AG04450 (cell line): ENCODE data around the gene CCNJL. TPM values are rescaled to one million over a fixed set of nuclear protein-coding genes. Genes with fewer than 3 reads are reported as not detected.

Source experiments
- CTCF ChIA-PET: fragments of 300-600, 350-600 bp; formaldehyde crosslinking; extraction: SDS; loops from one replicate; lab custom pipeline; 2022; ENCODE audit warnings: antibody characterized with exemption, inconsistent platforms; lab: Charles Lee
- POLR2A ChIA-PET: fragments of 350-600 bp; formaldehyde crosslinking; extraction: SDS; loops from one replicate; lab custom pipeline; 2021; ENCODE audit warnings: antibody characterized with exemption, inconsistent platforms; lab: Yijun Ruan, JAX
- DNase-seq: peaks from one replicate; pipeline ENCODE4 v3.0.0-alpha.2; 2011; ENCODE audit warnings: low read depth, low spot score
- H3K27ac ChIP-seq: one replicate; pipeline ENCODE4 v1.5.1; 2012; ENCODE audit warnings: low read depth, low read length, control low read depth
- H3K27me3 ChIP-seq: one replicate; pipeline ENCODE4 v1.6.0; 2012; ENCODE audit warnings: low read length; ENCODE audit not compliant: control insufficient read depth, insufficient read depth
- H3K4me3 ChIP-seq: 2 replicates; pipeline ENCODE4 v1.5.1; 2011; ENCODE audit warnings: mild to moderate bottlenecking, low read depth, low read length, control low read depth
- H3K9me3 ChIP-seq: 2 replicates; pipeline ENCODE4 v1.5.1; 2012; ENCODE audit warnings: low read length; ENCODE audit not compliant: control insufficient read depth, insufficient read depth
- CTCF ChIP-seq: IDR thresholded peaks from 2 replicates; pipeline ENCODE4 v1.5.1; 2011; ENCODE audit warnings: low read depth, low read length, control low read depth, inconsistent platforms
- polyA plus RNA-seq: library from polyadenylated mRNA; depleted of rRNA; stranded (reverse); fragments of >200 nt; gene quantifications from 2 replicates; pipeline ENCODE4 v1.2.3, GENCODE V29; 2011

CCNJL gene
- polyA plus RNA-seq, 1 experiment: 3.8 TPM

GRCh38 chr5:160254706-160255105 is 57.7 kb downstream of the CCNJL start:
- CTCF ChIA-PET: no interaction called here
- POLR2A ChIA-PET: interaction anchor here (0.6 to 1.1 kb wide), 3 partner anchors 146 to 1233 kb away, joined by 4 to 7 read pairs (median 5); no protein-coding TSS in a partner anchor
- no peak for DNase-seq
- no peak for TF ChIP-seq CTCF
- no peak overlapping the region for H3K27ac ChIP-seq
- H3K27me3 ChIP-seq: no peaks in the 10 kb centered on the region
- H3K4me3 ChIP-seq: no peak overlapping the region
- H3K9me3 ChIP-seq: no peaks in the 10 kb centered on the region

DNA sequence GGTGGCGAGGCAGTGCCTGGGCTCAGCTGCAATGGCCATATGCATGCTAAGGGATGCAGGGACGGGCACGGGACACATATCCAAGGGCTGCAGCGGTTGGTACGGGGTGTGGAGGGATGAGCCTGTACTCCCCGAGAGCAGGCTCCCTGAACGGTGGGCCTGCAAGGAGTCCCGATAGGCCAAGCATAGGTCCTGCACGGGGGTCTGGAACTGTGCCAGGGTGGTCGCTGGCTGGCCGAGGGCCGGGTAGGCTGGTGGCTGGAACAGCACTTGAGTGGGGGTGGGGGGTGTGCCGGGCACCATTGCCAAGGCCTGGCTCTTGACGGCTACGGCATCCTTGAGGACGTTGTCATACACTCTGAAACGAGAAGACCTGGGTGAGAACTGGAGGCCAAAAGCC is 58.9 kb downstream of the CCNJL start:
- DNase-seq: no peak
- no peak for TF ChIP-seq CTCF
- Histone ChIP-seq H3K27ac (no peak overlapping the region), H3K9me3 (no peaks in the 10 kb centered on the region), H3K27me3 (no peaks in the 10 kb centered on the region), H3K4me3 (no peak overlapping the region)
- ChIA-PET POLR2A (no interaction called here), CTCF (no interaction called here)

- CTCF ChIA-PET: no interaction called here
- POLR2A ChIA-PET: no interaction called here
- Histone ChIP-seq H3K27me3 (no peaks in the 10 kb centered on the region), H3K4me3 (no peak overlapping the region), H3K9me3 (no peaks in the 10 kb centered on the region), H3K27ac (no peak overlapping the region)
- no peak for DNase-seq
- no peak for TF ChIP-seq CTCF
Observed at GRCh38 chr5:160252916-160253315, 59.4 kb downstream of the CCNJL start.

GRCh38 chr5:160251406-160252155 is 60.8 kb downstream of the CCNJL start:
- DNase-seq: no peak
- H3K27me3 ChIP-seq: no peaks in the 10 kb centered on the region
- ChIA-PET POLR2A (no interaction called here), CTCF (no interaction called here)
- H3K4me3 ChIP-seq: no peak overlapping the region
- H3K27ac ChIP-seq: no peak overlapping the region
- no peak for TF ChIP-seq CTCF
- no peaks in the 10 kb centered on the region for H3K9me3 ChIP-seq

DNA sequence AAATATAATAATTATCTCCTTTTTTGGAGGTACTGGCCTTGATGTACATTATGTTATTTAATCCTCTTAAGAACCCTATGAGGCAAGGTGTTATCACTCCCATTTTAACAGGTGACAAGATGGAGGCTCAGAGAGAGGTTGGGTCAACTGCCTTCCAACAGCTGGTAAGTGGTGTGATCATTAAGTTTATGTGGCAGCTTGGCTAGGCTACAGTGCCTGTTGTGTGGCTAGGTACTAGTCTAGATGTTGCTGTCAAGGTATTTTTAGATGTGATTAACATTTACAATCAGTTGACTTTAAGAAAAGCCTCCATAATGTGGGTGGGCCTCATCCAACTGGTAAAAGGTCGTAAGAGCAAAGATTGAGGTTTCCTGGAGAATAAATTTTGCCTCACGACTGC is 61.5 kb downstream of the CCNJL start:
- Histone ChIP-seq H3K4me3 (no peak overlapping the region), H3K9me3 (no peaks in the 10 kb centered on the region), H3K27me3 (no peaks in the 10 kb centered on the region), H3K27ac (no peak overlapping the region)
- ChIA-PET CTCF (no interaction called here), POLR2A (no interaction called here)
- no peak for DNase-seq
- TF ChIP-seq CTCF: no peak
